Keratinocyte (primary cell): Measurements from ENCODE around the gene TRIM8. TPM values are rescaled to one million over a fixed set of nuclear protein-coding genes. Genes with fewer than 3 reads are reported as not detected.

Experiments
- DNase-seq: peaks from one replicate; pipeline ENCODE4 v3.0.0-alpha.2; 2011; ENCODE audit warnings: low read depth, missing footprints, low spot score
- FAIRE-seq: peaks from 2 replicates; lab custom pipeline; 2011; peaks lifted over from hg19 to GRCh38; lab: Jason Lieb, UNC
- H2AFZ ChIP-seq: 2 replicates; pipeline ENCODE4 v1.6.0; 2012; ENCODE audit warnings: low read length, control low read depth, inconsistent platforms; ENCODE audit not compliant: control insufficient read depth
- H3K27ac ChIP-seq: 2 replicates; pipeline ENCODE4 v1.5.1; 2011; ENCODE audit warnings: low read length; ENCODE audit not compliant: control insufficient read depth, insufficient read depth
- H3K27me3 ChIP-seq: 3 replicates; pipeline ENCODE4 v1.6.0; 2011; ENCODE audit warnings: low read length; ENCODE audit not compliant: control insufficient read depth, insufficient read depth; ENCODE audit errors: extremely low read depth
- H3K36me3 ChIP-seq, 2 experiments: 2 replicates in 1 of 2; 3 replicates in 1 of 2; pipeline ENCODE4 v1.5.1; 2011; ENCODE audit warnings: low read length in 2 of 2, mild to moderate bottlenecking in 1 of 2; ENCODE audit not compliant: control insufficient read depth in 2 of 2, insufficient read depth in 2 of 2; ENCODE audit errors: extremely low read depth in 1 of 2
- H3K4me1 ChIP-seq: 3 replicates; pipeline ENCODE4 v1.5.1; 2011; ENCODE audit warnings: low read length; ENCODE audit not compliant: control insufficient read depth, insufficient read depth; ENCODE audit errors: extremely low read depth
- H3K4me2 ChIP-seq: 3 replicates; pipeline ENCODE4 v1.6.0; 2011; ENCODE audit warnings: low read depth, low read length; ENCODE audit not compliant: control insufficient read depth, insufficient read depth; ENCODE audit errors: extremely low read depth
- H3K4me3 ChIP-seq, 3 experiments: fragments of 200-600 bp in 1 of 3; sonication (generic) in 1 of 3; 2 replicates in 2 of 3; 3 replicates in 1 of 3; pipeline ENCODE4 v1.5.1; 2011 to 2016; ENCODE audit warnings: low read length in 3 of 3, mild to moderate bottlenecking in 3 of 3, control low read depth in 2 of 3, inconsistent platforms in 1 of 3, low read depth in 1 of 3, mixed read lengths in 1 of 3, mixed run types in 1 of 3, moderate library complexity in 1 of 3; ENCODE audit not compliant: control insufficient read depth in 2 of 3, insufficient read depth in 2 of 3; ENCODE audit errors: extremely low read depth in 1 of 3
- H3K79me2 ChIP-seq: 2 replicates; pipeline ENCODE4 v1.6.0; 2012; ENCODE audit warnings: low read length; ENCODE audit not compliant: control insufficient read depth, insufficient read depth
- H3K9ac ChIP-seq: 3 replicates; pipeline ENCODE4 v1.6.0; 2011; ENCODE audit warnings: low read length; ENCODE audit not compliant: control insufficient read depth, insufficient read depth; ENCODE audit errors: extremely low read depth
- H3K9me1 ChIP-seq: 3 replicates; pipeline ENCODE4 v1.6.0; 2011; ENCODE audit warnings: low read length; ENCODE audit not compliant: control insufficient read depth, insufficient read depth; ENCODE audit errors: extremely low read depth
- H3K9me3 ChIP-seq: 2 replicates; pipeline ENCODE4 v1.5.1; 2012; ENCODE audit warnings: low read depth, low read length; ENCODE audit not compliant: control insufficient read depth
- H4K20me1 ChIP-seq: 3 replicates; pipeline ENCODE4 v1.6.0; 2011; ENCODE audit warnings: low read length; ENCODE audit not compliant: control insufficient read depth, insufficient read depth; ENCODE audit errors: extremely low read depth
- EZH2 ChIP-seq: IDR thresholded peaks from one replicate; pipeline ENCODE4 v1.6.1; 2012; ENCODE audit warnings: inconsistent platforms, mild to moderate bottlenecking, low read length, moderate library complexity
- dilution Hi-C: fragments of 300-500 bp; cut with MboI; formaldehyde crosslinking; loops from one replicate; pipeline ENCODE4 v1.7.0; 2020; ENCODE audit warnings: low sequenced_read_pairs; ENCODE audit not compliant: extremely low pct_ligation_motif_present
- polyA plus RNA-seq, 5 experiments: library from polyadenylated mRNA; depleted of rRNA in 3 of 5; stranded (reverse) in 3 of 5; stranded (forward) in 1 of 5; unstranded in 1 of 5; fragments of >200 nt; gene quantifications; 1 replicate in 1 of 5; 2 replicates in 3 of 5; 3 replicates in 1 of 5; pipeline versions ENCODE4 v1.2.1 to v1.2.3, GENCODE V29; 2011 to 2012; ENCODE audit warnings: missing spikeins in 2 of 5, low read depth in 1 of 5, low replicate concordance in 1 of 5
- TF ChIP-seq, protein P1 (sequence below), 3 experiments: IDR thresholded peaks in 1 of 3; conservative IDR thresholded peaks in 1 of 3; optimal IDR thresholded peaks in 1 of 3; 2 replicates in 2 of 3; 3 replicates in 1 of 3; pipeline versions ENCODE3 to v1.5.1; 2011; ENCODE audit warnings: low read length in 3 of 3, mild to moderate bottlenecking in 3 of 3, moderate library complexity in 2 of 3, control low read depth in 1 of 3, inconsistent platforms in 1 of 3; ENCODE audit not compliant: insufficient read depth in 2 of 3; ENCODE audit errors: extremely low read depth in 1 of 3

The TRIM8 gene
- polyA plus RNA-seq, 1 donor (not counting 4 experiments of a cell fraction or from before 2014, with no cell fraction given), result 24.8 TPM

DNA sequence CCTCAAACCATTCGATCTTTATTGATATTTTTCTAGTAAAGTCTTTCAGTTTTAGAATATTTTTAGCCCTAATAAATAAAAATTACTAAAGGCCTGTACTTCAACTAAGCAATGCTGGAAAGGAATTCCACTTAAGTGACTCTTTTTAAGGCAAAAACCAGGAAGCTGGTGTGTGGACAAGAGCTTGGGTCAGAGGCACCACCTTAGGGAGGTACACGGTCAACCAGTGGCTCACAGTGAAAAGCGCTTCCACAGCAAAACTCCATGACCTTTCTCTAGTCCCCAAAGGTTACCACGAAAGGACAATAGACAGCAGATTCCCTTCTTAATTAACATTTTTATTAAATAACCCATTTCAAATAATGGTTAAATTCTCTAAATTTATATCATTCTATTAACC lies 38.7 kb downstream of the TRIM8 start:
- H3K27me3 ChIP-seq, result no peaks in the 10 kb centered on the region
- H3K27ac ChIP-seq, result no peak overlapping the region
- H3K9ac ChIP-seq, result no peak overlapping the region
- no peaks in the 10 kb centered on the region for H3K9me3 ChIP-seq
- TF ChIP-seq EZH2, result no peak
- TF ChIP-seq, protein P1, sequence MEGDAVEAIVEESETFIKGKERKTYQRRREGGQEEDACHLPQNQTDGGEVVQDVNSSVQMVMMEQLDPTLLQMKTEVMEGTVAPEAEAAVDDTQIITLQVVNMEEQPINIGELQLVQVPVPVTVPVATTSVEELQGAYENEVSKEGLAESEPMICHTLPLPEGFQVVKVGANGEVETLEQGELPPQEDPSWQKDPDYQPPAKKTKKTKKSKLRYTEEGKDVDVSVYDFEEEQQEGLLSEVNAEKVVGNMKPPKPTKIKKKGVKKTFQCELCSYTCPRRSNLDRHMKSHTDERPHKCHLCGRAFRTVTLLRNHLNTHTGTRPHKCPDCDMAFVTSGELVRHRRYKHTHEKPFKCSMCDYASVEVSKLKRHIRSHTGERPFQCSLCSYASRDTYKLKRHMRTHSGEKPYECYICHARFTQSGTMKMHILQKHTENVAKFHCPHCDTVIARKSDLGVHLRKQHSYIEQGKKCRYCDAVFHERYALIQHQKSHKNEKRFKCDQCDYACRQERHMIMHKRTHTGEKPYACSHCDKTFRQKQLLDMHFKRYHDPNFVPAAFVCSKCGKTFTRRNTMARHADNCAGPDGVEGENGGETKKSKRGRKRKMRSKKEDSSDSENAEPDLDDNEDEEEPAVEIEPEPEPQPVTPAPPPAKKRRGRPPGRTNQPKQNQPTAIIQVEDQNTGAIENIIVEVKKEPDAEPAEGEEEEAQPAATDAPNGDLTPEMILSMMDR (optimal IDR thresholded peaks at IDR 0.05 in 1 of 3, IDR thresholded peaks at IDR 0.05 in 1 of 3, conservative IDR thresholded peaks at IDR 0.05 in 1 of 3; ENCODE audit: extremely low read depth in 1 of 3, insufficient read depth in 2 of 3, low read length in 3 of 3), result no peak
- FAIRE-seq (no peak), DNase-seq (no peak)
- peaks cover 3 to 4% of the 10 kb centered on the region in 2 experiments for H3K36me3 ChIP-seq
- H2AFZ ChIP-seq, result no peak overlapping the region
- no peak overlapping the region for H3K4me3 ChIP-seq
- no peaks in the 10 kb centered on the region for H3K4me1 ChIP-seq
- dilution Hi-C loops, result no loop called here
- no peaks in the 10 kb centered on the region for H3K9me1 ChIP-seq
- no peaks in the 10 kb centered on the region for H4K20me1 ChIP-seq
- H3K79me2 ChIP-seq, result no peaks in the 10 kb centered on the region
- no peak overlapping the region for H3K4me2 ChIP-seq

DNA sequence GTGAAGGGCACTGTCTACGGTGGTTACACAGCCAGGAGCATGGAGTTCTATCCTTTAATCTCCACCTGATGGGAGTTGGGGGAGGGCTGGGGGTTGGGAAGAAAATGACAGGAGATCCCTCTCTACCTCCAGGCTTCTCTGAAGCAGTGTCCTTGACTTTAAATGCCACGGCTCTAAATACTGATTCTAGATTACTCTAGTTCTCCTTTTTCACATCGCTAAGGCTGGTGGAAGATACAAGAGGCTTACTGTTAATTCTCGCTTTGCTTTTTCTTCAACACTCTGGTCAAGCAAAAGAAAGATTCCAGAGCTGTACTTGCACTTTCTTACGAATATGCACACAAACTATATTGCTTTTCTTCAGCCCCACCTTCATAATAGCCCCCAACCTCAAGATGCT lies 39.5 kb downstream of the TRIM8 start:
- H3K9ac ChIP-seq, result no peak overlapping the region
- H3K27me3 ChIP-seq, result no peaks in the 10 kb centered on the region
- peaks cover 3 to 4% of the 10 kb centered on the region in 2 experiments for H3K36me3 ChIP-seq
- DNase-seq (no peak), FAIRE-seq (no peak)
- H3K27ac ChIP-seq, result no peak overlapping the region
- no peak overlapping the region for H3K4me3 ChIP-seq
- TF ChIP-seq, protein P1 (optimal IDR thresholded peaks at IDR 0.05 in 1 of 3, IDR thresholded peaks at IDR 0.05 in 1 of 3, conservative IDR thresholded peaks at IDR 0.05 in 1 of 3; ENCODE audit: extremely low read depth in 1 of 3, insufficient read depth in 2 of 3, low read length in 3 of 3), result no peak
- no peak for TF ChIP-seq EZH2
- H4K20me1 ChIP-seq, result no peaks in the 10 kb centered on the region
- H3K9me1 ChIP-seq, result no peaks in the 10 kb centered on the region
- H2AFZ ChIP-seq, result no peak overlapping the region
- dilution Hi-C loops, result no loop called here
- H3K79me2 ChIP-seq, result no peaks in the 10 kb centered on the region
- no peaks in the 10 kb centered on the region for H3K4me1 ChIP-seq
- no peaks in the 10 kb centered on the region for H3K9me3 ChIP-seq
- no peak overlapping the region for H3K4me2 ChIP-seq
